K562 (cell line): ENCODE data around the gene BOLA3.

Source experiments
- CREB3 ChIP-seq: fragments of 450-650 bp; conservative IDR thresholded peaks from 2 replicates; pipeline ENCODE4 v1.6.1; 2016; ENCODE audit warnings: missing genetic modification characterization, low read depth, mild to moderate bottlenecking, missing compliant biosample characterization, moderate library complexity
- CTCF ChIP-seq, 3 experiments: IDR thresholded peaks in 2 of 3; conservative IDR thresholded peaks in 1 of 3; 2 replicates each; pipeline ENCODE4 v1.5.1; 2011 to 2012; ENCODE audit warnings: low read length in 3 of 3, mild to moderate bottlenecking in 3 of 3, control low read depth in 2 of 3, improper control_type of control experiment in 1 of 3, inconsistent platforms in 1 of 3, low read depth in 1 of 3, mixed read lengths in 1 of 3, moderate library complexity in 1 of 3; ENCODE audit not compliant: insufficient read depth in 2 of 3
- EP300 ChIP-seq: IDR thresholded peaks from 2 replicates; pipeline ENCODE4 v1.6.1; 2012; ENCODE audit warnings: low read length, improper control_type of control experiment
- EP400 ChIP-seq: fragments of 450-650 bp; IDR thresholded peaks from 2 replicates; pipeline ENCODE4 v1.6.1; 2017; ENCODE audit warnings: antibody characterized with exemption, mild to moderate bottlenecking, moderate library complexity
- ETV5 ChIP-seq: sonication (generic); formaldehyde crosslinking; IDR thresholded peaks from 2 replicates; pipeline ENCODE4 v1.4.0; 2020; ENCODE audit warnings: low read depth, mild to moderate bottlenecking, missing genetic modification reagents
- EZH2 ChIP-seq: IDR thresholded peaks from 2 replicates; pipeline ENCODE4 v1.6.1; 2012; ENCODE audit warnings: low read depth, mild to moderate bottlenecking, inconsistent platforms, low read length, borderline replicate concordance
- FOXM1 ChIP-seq, 2 experiments: fragments of 450-650 bp in 1 of 2; sonication (generic) in 1 of 2; formaldehyde crosslinking in 1 of 2; IDR thresholded peaks; 2 replicates each; pipeline versions ENCODE4 v1.6.1 to v1.9.0; 2017 to 2022; ENCODE audit warnings: low read depth in 2 of 2, mild to moderate bottlenecking in 2 of 2, missing genetic modification reagents in 1 of 2, moderate library complexity in 1 of 2
- JUND ChIP-seq, 2 experiments: IDR thresholded peaks; 2 replicates in 1 of 2; 3 replicates in 1 of 2; pipeline ENCODE4 v1.6.1; 2011; ENCODE audit warnings: borderline replicate concordance in 2 of 2, low read depth in 2 of 2, low read length in 2 of 2, improper control_type of control experiment in 1 of 2, missing biosample characterization in 1 of 2, missing genetic modification characterization in 1 of 2, missing genetic modification reagents in 1 of 2
- PKNOX1 ChIP-seq: fragments of 450-650 bp; IDR thresholded peaks from 2 replicates; pipeline ENCODE4 v1.6.1; 2016
- PTRF ChIP-seq: fragments of 450-650 bp; IDR thresholded peaks from 2 replicates; pipeline ENCODE4 v1.6.1; 2016; ENCODE audit warnings: mild to moderate bottlenecking, missing genetic modification characterization, missing compliant biosample characterization
- STAT5A ChIP-seq: IDR thresholded peaks from 2 replicates; pipeline ENCODE4 v1.6.1; 2012; ENCODE audit warnings: low read length, inconsistent platforms, borderline replicate concordance
- TF ChIP-seq, protein P1 (sequence below): sonication (generic); formaldehyde crosslinking; IDR thresholded peaks from 2 replicates; pipeline ENCODE4 v1.8.1; 2022; ENCODE audit warnings: missing genetic modification reagents

- TF ChIP-seq CTCF (IDR thresholded peaks at IDR 0.05 in 2 of 3, conservative IDR thresholded peaks at IDR 0.05 in 1 of 3; ENCODE audit: insufficient read depth in 2 of 3, low read depth in 1 of 3, low read length in 3 of 3) (no peak), EP400 (no peak), EZH2 (no peak), CREB3 (no peak), FOXM1 (IDR thresholded peaks at IDR 0.05; ENCODE audit: low read depth) (no peak), FOXM1 (CRISPR knock-in tag; IDR thresholded peaks at IDR 0.05; ENCODE audit: low read depth) (no peak), PKNOX1 (no peak), STAT5A (no peak), ETV5 (no peak), PTRF (no peak), JUND (IDR thresholded peaks at IDR 0.05; ENCODE audit: borderline replicate concordance, low read depth, low read length) (no peak), JUND (tag; IDR thresholded peaks at IDR 0.05; ENCODE audit: borderline replicate concordance, low read depth, low read length) (peak; percentile 20; the same call in 1 of the 3 replicates), EP300 (peak; percentile 48; the same call in 1 of the 2 replicates)
- TF ChIP-seq, protein P1, sequence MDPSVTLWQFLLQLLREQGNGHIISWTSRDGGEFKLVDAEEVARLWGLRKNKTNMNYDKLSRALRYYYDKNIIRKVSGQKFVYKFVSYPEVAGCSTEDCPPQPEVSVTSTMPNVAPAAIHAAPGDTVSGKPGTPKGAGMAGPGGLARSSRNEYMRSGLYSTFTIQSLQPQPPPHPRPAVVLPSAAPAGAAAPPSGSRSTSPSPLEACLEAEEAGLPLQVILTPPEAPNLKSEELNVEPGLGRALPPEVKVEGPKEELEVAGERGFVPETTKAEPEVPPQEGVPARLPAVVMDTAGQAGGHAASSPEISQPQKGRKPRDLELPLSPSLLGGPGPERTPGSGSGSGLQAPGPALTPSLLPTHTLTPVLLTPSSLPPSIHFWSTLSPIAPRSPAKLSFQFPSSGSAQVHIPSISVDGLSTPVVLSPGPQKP (CRISPR knock-in tag) = no peak
These were observed 15.2 kb upstream of the BOLA3 start for GRCh38 chr2:74162951-74163350.
